H54 (cell line): Measurements from ENCODE around the gene PUM1.

Source experiments
- DNase-seq: peaks from one replicate; pipeline ENCODE4 v3.0.0; 2011; ENCODE audit warnings: low spot score, mixed read lengths; ENCODE audit not compliant: insufficient read length
- FAIRE-seq: peaks from 3 replicates; lab custom pipeline; 2011; peaks lifted over from hg19 to GRCh38; lab: Jason Lieb, UNC
- POLR2A ChIP-seq: IDR thresholded peaks from 2 replicates; pipeline ENCODE4 v1.6.1; 2011; ENCODE audit warnings: low read depth, mild to moderate bottlenecking, low read length

PUM1 gene

DNA sequence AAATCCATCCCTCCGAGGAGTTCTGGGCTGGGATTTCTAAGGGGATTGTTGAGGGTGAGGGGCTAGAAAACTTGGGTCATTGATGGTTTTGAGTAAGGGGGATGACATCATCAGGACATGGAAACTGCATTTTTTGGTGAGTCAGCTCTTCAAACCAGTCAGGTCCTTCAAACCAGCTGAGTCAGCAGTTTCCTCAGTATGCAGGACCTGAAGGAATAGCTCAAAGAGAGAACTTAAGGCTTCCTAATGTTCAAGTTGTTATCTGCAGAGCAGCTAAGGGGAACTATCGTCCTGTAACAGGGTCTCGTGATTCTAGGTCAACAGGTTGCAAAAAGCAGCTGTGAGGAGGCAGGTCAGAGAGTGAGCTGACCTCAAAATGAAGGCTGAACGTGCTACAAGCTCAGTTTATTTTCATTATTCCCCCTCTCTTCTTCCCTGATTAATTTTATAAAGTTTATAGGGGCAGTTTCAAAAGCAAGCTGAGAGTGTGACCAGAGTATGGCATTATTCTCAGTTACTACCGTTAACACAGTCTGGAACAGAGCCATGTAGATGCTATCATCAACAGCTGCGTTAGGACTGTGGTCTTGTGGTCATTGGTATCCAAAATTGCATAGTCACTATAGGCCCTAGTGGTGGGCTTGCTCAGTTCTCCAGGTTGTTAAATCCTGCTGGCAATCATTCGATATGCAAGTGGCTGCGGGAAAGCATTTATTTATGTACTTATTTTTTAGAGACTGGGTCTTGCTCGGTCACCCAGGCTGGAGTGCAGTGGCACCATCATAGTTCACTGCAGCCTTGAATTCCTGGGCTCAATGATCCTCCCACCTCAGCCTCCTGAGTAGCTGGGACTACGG lies 146.3 kb downstream of the PUM1 start:
- no peak for TF ChIP-seq POLR2A
- DNase-seq = no peak
- peak; percentile 86 for FAIRE-seq

DNA sequence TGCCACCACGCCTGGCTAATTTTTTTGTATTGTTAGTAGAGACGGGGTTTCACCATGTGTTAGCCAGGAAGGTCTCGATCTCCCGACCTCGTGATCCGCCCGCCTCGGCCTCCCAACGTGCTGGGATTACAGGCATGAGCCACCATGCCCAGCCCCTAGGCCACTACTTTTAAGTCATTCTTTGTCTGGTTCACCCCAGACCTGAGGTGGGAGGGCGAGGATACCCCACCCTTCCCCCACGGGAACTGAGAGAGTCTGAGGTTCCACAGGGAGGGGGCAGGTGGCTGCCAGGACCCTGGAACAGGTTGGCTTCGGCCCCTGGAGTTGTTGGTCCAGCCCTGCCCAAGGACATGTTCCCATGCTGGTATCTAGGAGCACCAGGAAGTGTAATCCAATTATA lies 149.2 kb downstream of the PUM1 start:
- FAIRE-seq = no peak
- DNase-seq = no peak
- no peak for TF ChIP-seq POLR2A

DNA sequence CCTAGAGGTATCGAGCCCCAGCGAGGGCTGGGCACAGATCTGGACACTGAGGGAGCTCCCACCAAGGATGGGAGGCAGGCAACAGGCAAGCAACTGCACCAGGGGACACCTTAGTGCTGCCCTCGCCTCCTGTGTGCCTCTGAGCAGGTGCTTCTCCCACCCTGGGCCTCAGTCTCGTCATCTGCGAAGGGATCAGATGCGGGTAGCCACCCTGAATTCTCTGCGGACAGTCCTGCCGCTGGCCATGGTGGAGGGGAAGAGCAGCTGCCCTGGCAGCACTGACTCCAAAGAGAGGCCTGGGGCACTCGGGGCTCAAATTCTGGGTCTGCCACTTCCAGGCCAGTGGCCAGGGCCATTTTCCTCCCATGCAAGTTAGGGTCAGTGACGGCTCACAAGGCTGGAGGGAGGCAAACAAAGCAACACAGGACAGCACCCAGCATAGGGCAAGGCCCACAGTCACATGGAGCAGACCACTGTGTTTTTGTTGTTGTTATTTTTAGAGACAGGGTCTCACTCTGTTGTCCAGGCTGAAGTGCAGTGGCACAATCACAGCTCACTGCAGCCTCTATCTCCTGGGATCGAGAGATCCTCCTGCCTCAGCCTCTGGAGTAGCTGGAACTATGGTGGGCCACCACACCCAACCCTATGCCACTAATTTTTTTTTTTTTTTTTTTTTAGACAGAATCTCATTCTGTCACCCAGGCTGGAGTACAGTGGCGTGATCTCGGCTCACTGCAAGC lies 149.9 kb downstream of the PUM1 start:
- FAIRE-seq (no peak), DNase-seq (no peak)
- no peak for TF ChIP-seq POLR2A

DNA sequence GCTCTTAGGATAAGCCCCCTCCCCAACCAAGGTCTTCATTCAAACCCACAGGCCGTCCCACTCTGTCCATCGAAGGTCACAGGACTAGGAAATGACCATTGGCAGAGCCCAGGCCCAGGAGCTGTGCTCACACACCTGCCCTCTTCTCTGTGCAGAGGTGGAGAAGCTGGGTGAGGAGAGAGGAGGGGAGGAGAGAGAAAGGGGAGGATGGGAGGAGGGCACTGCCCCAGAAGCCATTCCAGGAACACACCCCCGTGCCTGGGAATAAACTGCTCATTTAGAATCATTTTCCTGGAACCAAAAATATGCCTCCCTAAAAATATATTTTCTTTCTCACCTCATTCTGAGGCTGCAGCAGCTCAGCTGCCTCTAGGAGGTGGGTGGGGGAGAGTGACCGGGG lies 150.6 kb downstream of the PUM1 start:
- TF ChIP-seq POLR2A = no peak
- no peak for FAIRE-seq
- DNase-seq = no peak

- TF ChIP-seq POLR2A = no peak
- DNase-seq (no peak), FAIRE-seq (no peak)
These were observed 151.0 kb downstream of the PUM1 start for GRCh38 chr1:30914587-30914922.

DNA sequence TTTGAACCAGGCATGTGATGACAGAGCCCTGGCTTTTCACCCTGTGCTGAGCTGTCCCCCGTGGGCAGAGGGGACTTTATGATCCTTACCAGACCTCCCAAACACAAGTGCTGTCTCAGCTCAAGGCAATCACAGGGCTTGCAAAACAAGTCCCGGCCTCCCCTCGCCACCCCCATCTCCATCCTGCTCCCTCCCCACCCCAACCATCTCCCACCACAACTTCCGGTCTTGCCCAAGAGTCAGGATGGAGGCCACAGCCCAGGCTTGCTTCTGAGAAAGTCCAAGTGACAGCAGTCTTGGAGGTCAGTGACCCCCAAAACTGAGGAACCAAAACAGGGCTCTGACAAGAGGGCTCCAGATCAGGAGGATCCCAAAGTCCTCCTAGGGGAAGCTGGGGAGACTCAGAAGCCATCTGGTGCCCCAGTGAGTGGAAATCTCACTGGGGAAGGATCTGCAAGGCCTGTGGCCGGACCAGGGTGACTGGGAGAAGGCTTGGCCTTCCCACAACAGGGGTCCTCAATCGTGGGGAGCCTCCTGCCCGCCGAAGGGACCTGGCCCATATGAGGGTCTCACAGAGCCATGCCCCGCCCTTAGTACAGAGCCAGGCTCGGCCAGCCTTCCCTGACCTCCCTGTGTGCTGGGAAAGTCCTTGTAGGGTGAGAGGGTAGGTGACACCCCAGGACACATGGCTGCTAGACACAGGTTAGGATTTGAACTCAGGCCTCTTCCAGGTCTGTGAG lies 152.4 kb downstream of the PUM1 start:
- FAIRE-seq = no peak
- TF ChIP-seq POLR2A = no peak
- DNase-seq = no peak

DNA sequence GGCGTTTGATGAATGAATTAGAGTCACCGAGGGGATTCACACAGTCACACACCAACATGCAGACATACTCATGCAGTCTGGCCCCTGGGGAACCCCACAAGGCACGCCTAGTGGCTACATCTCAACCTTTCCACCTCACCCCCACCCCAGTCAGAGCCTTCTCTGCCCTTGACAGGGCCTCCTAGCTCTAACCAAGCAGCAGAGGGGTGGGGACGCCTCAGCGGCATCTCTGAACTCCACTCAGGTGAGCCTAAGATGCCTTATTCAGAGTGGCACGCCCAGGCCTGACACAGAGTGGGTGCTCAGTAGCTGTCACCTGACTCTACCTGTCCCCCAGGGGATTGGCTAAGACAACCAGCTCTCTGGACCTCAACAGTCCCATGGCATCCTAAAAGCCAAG lies 153.3 kb downstream of the PUM1 start:
- no peak for TF ChIP-seq POLR2A
- DNase-seq = no peak
- FAIRE-seq = no peak

GRCh38 chr1:30911059-30911954 lies 154.2 kb downstream of the PUM1 start:
- no peak for FAIRE-seq
- DNase-seq = peak; percentile 93

DNA sequence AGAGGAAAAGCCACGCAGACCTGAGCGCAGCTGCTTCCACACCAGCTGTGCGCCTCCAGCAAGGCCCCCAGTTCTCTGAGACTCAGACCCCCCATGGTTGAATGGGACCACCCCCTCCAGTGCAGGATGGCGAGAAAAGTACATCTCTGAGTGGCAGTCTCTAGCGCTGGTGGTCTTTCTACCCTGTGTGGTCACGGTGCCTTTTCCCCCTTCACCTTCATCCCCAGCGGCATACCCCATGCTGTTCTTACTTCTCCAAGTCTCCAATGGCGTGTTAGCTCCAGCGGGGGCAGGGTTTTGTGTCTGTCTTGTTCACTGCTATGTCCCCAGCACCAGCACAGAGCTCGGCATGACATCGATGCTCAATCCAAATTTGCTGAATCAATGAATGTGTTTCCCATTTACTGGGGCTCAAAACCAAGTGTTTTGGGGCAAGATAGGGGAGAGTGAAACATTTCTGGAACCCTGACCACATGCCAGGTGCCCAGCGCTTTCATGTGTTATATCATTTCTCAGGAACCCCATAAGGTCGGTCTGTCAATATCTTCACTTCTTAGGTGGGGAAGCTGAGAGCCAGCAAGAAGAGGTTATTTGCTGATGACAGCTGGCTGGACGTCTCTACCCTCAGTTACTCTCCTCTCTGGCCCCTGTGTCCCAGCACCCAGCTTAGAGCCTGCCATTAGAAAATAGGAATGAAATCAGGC lies 156.0 kb downstream of the PUM1 start:
- FAIRE-seq = no peak
- DNase-seq = no peak
- TF ChIP-seq POLR2A = no peak

More at GRCh38 chr1:30911059-30911954, 154.2 kb downstream of the PUM1 start:
- no peak for TF ChIP-seq POLR2A

- DNase-seq (no peak), FAIRE-seq (no peak)
- peak; percentile 56; the same call in 1 of the 2 replicates for TF ChIP-seq POLR2A
These were observed 156.7 kb downstream of the PUM1 start, which contains the start of gene SDC3 for GRCh38 chr1:30908696-30909364. Gene SDC3, minus strand, starts transcription at chr1:30908758. Its CDS starts 172 bp downstream, at chr1:30908586.

DNA sequence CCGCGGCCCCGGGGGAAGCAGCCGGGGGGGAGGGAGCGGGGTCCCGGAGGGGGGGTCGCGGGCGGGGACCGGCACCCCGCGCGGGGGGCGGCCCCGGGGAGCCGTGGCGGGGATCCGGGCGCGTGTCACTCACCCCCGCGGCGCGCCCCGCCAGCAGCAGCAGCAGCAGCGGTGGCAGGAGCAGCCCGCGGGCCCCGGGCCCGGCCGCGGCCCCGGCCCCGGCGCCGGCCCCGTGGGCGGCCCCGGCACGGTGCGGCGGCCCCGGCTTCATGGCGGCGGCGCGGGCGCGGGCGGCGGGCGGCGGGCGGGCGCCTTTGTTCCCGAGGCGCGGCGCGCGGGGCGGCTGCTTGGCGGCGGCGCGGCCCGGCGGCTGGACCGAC lies 157.2 kb downstream of the PUM1 start:
- DNase-seq (no peak), FAIRE-seq (no peak)
- TF ChIP-seq POLR2A = no peak

DNA sequence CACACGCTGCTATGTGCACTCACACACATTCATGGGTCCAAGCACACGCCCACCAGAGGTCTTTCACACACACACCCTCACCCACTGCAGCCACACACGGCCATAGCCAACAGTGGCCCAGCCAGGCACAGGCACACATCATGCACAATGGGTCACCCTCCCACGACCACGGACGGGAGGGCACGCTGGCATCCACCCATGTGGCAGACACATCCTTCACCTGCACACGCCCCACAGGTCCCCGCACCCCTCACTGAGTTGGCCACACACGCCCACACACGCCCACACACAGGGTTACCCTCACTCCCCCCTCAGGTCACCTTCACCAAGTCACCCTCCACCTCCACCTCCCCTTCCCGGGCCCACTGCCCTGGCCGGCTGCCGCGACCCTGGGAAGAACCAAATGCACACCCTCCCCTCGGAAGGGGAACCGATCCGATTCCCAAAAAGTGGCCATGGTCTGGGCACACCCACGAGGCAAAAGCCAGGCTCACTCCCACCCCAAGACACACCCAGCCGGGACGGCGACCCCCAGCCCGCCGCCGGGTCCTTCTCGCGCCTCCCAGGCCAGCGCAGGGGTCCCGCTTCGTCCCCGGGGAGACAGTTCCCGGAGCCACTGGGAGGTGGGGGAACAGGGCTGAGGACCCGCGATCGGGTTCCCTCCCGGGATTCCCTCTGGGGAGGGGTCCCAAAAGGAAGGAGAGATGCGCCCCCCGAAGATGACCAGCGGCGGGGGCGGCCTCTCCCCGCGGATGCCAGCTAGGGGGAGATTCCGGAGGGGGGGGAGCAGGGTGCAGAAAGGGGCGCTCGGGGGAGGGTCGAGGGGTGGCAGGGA lies 157.8 kb downstream of the PUM1 start:
- no peak for TF ChIP-seq POLR2A
- DNase-seq (no peak), FAIRE-seq (no peak)
